AG08396 (cell line): Measurements from ENCODE around the gene TEKT3.

ENCODE experiments used
- DNase-seq: peaks from one replicate; pipeline ENCODE4 v3.0.0; 2012; ENCODE audit warnings: low spot score, mixed read lengths

TEKT3 gene

GRCh38 chr17:15341385-15341849 lies at the start of gene TEKT3:
Gene TEKT3, minus strand, starts transcription at chr17:15341597. Its CDS starts 10,012 bp downstream, at chr17:15331585.
- peak; percentile 79 for DNase-seq

GRCh38 chr17:15388356-15389041 lies 47.1 kb upstream of the TEKT3 start:
- DNase-seq, result no peak

- no peak for DNase-seq
These were observed 44.7 kb upstream of the TEKT3 start for GRCh38 chr17:15386083-15386482.

- no peak for DNase-seq
These were observed 43.9 kb upstream of the TEKT3 start for GRCh38 chr17:15385305-15385704.

- DNase-seq, result peak; percentile 15
These were observed 42.9 kb upstream of the TEKT3 start for GRCh38 chr17:15384142-15384787.

- no peak for DNase-seq
These were observed 41.5 kb upstream of the TEKT3 start for GRCh38 chr17:15382914-15383313.

- no peak for DNase-seq
These were observed 40.3 kb upstream of the TEKT3 start for GRCh38 chr17:15381707-15382106.

GRCh38 chr17:15380446-15380845 lies 39.0 kb upstream of the TEKT3 start:
- DNase-seq, result no peak

GRCh38 chr17:15379659-15380058 lies 38.3 kb upstream of the TEKT3 start:
- DNase-seq, result no peak

- DNase-seq, result no peak
These were observed 36.8 kb upstream of the TEKT3 start for GRCh38 chr17:15378243-15378642.

GRCh38 chr17:15377616-15378015 lies 36.2 kb upstream of the TEKT3 start:
- peak; percentile 41 for DNase-seq

GRCh38 chr17:15377200-15377599 lies 35.8 kb upstream of the TEKT3 start:
- DNase-seq, result peak; percentile 31

- DNase-seq, result no peak
These were observed 30.2 kb upstream of the TEKT3 start for GRCh38 chr17:15371376-15372130.

- no peak for DNase-seq
These were observed 27.2 kb upstream of the TEKT3 start for GRCh38 chr17:15368600-15368999.

- DNase-seq, result no peak
These were observed 24.6 kb upstream of the TEKT3 start for GRCh38 chr17:15366026-15366425.

- DNase-seq, result no peak
These were observed 23.2 kb upstream of the TEKT3 start for GRCh38 chr17:15364615-15365014.

GRCh38 chr17:15363702-15364101 lies 22.3 kb upstream of the TEKT3 start:
- no peak for DNase-seq

GRCh38 chr17:15361592-15361991 lies 20.2 kb upstream of the TEKT3 start:
- no peak for DNase-seq

- no peak for DNase-seq
These were observed 19.8 kb upstream of the TEKT3 start for GRCh38 chr17:15361151-15361550.

- DNase-seq, result no peak
These were observed 12.9 kb upstream of the TEKT3 start for GRCh38 chr17:15354256-15354655.

- DNase-seq, result peak; percentile 74
These were observed 10.5 kb upstream of the TEKT3 start for GRCh38 chr17:15351925-15352324.

- DNase-seq, result no peak
These were observed 10.1 kb upstream of the TEKT3 start for GRCh38 chr17:15351478-15351840.
